HG03571 (cell line): Measurements from ENCODE around the gene SUSD6.

Experiments
- ATAC-seq: cut with Tn5 transposase; IDR thresholded peaks from one replicate; pipeline ENCODE4 v1.9.1; 2021; ENCODE audit not compliant: unreplicated experiment

The SUSD6 gene

GRCh38 chr14:69670093-69670492 is 58.7 kb downstream of the SUSD6 start:
- no peak for ATAC-seq

- ATAC-seq: no peak
These were observed 60.1 kb downstream of the SUSD6 start for GRCh38 chr14:69671365-69672030.

DNA sequence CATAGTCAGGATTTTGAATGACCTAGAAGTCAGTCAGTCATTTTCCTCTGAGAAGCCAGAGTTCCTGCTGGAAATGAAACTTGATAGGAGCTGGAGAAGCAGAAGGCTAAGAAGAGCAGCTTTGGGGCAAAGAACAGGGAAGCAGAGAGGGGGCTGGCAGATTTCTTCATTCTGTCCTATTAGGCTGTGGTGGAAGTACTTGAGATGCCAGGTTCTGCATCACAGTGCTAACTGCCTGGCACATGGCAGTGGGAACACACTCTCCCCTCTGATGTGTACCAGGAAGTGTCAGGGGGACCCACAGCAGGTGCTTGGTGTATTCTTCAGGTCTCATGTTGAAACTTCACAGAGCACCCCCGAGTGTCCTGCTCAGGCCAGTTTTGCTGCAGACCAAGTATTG is 61.0 kb downstream of the SUSD6 start:
- no peak for ATAC-seq

- no peak for ATAC-seq
These were observed 61.7 kb downstream of the SUSD6 start for GRCh38 chr14:69673104-69673503.

GRCh38 chr14:69673578-69674305 is 62.3 kb downstream of the SUSD6 start:
- no peak for ATAC-seq

DNA sequence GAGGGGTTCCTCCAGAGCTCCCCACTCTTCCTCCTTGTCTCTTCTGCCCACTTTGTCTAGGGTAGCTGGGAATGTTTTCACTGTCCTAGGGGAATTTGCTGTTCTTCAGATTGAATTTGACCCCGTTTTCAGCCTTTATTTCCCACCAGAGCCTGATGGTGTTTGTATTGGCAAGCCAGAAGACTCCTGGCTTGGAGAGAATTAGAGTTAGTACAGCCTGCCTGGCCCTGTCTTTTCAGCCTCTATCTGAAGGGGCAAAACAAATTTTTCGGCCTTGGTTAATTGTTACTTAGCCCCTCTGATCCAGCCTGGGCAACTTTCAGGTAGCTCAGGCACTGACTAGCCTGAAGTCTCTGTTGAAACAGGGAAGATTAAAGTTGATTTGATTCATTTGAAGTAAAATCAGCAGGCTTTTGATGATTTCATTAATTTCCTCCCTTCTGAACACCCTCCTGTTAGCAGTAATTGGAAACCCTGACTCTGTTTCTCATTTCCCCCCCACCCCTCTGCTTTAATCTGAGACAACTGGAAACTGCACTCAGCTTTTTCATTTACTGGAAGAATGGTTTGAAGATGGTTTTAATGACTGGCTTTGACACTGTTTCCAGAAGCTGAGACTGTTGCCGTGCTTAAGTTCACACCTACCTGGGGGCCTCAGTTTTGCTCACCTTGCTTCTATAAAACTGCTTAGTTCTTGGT is 63.3 kb downstream of the SUSD6 start:
- no peak for ATAC-seq

DNA sequence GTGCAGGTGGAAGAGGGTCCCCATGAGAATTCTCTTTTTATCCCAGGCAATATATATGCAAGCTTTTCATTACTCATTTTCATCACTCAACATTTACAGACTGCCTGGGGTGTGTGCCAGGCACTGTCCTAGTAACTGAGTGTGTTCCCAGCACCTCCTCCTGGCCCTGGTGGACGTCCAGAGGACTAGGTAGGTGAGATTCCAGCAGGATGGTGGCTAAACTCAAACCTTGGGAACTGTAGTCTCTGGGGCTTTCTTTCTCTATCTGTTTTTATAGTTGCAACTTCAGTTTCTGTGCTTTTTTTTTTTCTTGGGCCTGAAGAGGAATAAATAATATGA is 63.8 kb downstream of the SUSD6 start:
- ATAC-seq: no peak

- ATAC-seq: peak; percentile 53
These were observed 64.6 kb downstream of the SUSD6 start for GRCh38 chr14:69675877-69676416.

DNA sequence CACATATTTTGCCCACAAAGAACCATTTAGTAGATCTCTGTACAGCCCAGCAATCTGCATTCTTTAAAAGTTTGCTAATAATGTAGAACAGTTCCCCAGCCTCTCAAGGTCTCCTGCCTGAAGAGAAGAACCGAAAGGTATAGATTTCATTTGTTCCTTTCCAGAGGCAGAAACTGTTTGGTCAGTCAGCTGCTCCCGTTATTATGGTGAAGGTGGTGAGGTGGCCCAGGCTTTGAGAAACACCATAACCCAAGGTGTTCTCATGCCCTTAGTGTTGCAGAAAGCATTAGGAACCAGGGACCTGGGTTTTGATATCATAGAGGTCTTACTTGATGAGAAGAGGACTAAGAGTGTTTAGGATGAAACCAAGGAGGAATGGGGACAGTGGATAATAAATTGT is 65.3 kb downstream of the SUSD6 start:
- no peak for ATAC-seq

- ATAC-seq: no peak
These were observed 68.9 kb downstream of the SUSD6 start for GRCh38 chr14:69680297-69680696.

DNA sequence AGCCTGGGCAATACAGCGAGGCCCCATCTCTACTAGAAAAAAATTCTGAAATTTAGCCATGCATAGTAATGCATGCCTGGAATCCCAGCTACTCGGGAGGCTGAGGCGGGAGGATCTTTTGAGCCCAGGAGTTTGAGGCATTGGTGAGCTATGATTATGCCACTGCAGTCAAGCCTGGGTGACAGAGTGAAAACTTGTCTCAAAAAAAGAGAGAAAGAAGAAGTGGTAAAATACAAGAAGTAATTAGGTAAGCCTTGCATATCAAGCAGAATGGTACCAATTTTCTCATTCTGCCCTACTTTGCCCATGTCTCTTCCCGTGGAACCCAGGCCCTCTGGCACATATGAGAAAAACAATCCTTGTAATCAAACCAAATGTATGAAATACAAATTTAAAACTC is 70.7 kb downstream of the SUSD6 start:
- ATAC-seq: no peak

- ATAC-seq: no peak
These were observed 71.3 kb downstream of the SUSD6 start for GRCh38 chr14:69682621-69683263.

DNA sequence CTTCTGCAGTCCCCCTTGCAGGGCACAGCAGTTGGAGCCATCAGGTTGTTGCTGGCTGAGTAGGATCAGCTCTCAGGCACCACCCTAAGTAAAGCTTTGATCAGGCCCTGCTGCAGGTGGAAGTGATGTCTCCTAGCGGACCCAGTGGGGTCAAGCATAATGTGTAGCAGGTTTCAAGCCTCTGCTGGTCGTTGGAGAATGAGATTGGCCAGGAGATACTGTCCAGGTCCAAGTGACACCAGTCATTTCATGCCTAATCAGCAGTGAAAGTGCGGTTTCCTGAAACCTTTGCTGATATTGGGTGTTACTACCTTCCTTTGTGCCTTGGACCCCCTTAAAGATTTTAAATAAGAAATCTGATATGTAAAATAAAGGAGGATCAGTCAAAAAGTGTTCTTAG is 72.6 kb downstream of the SUSD6 start:
- ATAC-seq: no peak

DNA sequence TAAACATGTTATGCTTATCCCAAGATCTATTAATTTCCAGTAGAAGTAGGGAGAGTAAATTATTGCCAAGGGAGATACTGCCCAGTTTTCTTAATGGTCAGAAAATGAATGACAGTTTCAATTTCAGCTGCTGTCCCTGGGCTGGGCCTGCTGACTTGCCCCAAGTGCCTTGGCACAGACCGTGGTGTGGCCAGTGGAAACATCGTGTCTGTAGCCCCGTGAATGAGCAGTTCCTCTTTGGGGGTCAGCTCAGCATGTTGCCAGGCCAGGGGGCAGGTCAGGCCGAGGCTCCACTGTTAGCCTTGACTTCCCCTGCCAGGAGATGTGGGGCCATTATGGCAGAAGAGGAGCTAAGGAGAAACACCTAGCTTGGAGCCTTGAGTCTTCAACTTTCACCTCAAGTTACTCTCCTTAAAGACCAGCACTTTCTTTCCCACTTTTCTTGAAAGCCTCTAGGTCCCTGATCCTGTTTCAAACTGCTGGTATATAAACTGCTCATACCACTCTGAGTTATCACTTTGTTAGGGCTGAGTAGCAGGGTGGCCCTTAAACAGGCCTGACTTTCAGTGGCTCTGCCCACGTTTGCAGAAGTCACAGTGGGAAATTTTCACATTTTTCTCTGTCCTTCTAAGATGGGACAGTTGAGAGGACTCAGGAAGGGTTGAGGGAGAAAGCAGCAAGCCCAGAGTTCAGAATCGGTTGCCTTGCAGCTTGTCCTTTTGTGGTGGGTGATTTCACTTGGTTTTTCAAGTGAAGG is 73.2 kb downstream of the SUSD6 start:
- ATAC-seq: no peak

- ATAC-seq: no peak
These were observed 73.8 kb downstream of the SUSD6 start for GRCh38 chr14:69685218-69685616.

DNA sequence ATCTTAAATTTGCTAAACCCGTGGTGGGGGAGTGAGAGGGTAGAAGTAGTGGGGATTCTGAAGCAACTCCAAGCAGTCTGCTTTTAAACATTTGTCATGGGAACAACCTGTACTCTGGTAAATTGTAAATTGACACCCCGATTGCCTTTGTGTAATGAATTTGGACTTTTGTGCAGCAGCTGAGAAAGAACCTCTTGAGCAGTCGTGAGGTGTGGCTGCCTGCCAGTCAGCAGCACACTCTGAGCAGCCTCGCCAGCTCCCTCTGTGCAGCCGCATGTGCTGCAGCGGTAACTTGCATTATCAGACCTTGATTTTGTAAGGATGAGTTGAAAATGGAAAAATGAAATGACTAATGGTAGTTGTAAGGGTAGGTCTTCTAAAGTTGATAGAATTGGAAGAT is 74.3 kb downstream of the SUSD6 start:
- ATAC-seq: no peak

- ATAC-seq: no peak
These were observed 76.4 kb downstream of the SUSD6 start for GRCh38 chr14:69687606-69688298.

GRCh38 chr14:69688299-69688649 is 76.9 kb downstream of the SUSD6 start:
- ATAC-seq: no peak

- no peak for ATAC-seq
These were observed 78.6 kb downstream of the SUSD6 start for GRCh38 chr14:69690042-69690441.

DNA sequence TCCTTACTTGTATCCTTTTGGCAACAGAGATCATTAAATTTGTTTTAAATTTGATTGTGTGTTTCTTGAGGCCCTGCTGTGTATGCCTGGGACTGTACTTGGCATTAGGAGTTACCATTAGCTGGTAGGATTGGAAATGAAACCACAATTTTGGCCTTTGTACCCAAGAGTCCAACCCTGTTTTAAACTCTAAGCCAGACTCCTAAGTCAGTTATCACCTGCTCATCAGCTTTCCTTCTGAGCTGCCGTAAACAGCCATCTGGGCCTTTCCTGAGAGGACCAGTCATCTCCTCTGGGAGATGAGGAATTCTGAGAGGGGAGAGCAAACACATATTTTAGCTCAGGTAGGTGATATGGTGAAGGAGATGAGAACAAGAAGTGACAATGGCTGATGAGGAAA is 81.2 kb downstream of the SUSD6 start:
- ATAC-seq: no peak
